Measurements from ENCODE around the gene NT5E. TPM values are rescaled to one million over a fixed set of nuclear protein-coding genes. Genes with fewer than 3 reads are reported as not detected.
A peak's percentile ranks its signal among the peaks of the same experiment; 100 is the strongest.
"Not testable (repeated sequence)": the region's sequence is repeated elsewhere in the genome, so short reads cannot be mapped to it uniquely, and the experiment has no call there.

Gene NT5E
- total RNA-seq, 2 experiments from 2014 or later, result 6.1 to 7.2 TPM

- POLR2A ChIA-PET, result no interaction called here
- H3K9me3 Mint-ChIP-seq, result no peaks in the 10 kb centered on the region
- H3K4me1 Mint-ChIP-seq, result peaks cover 10% of the 10 kb centered on the region
- no peak overlapping the region for H3K27ac Mint-ChIP-seq
- H3K27me3 Mint-ChIP-seq, result no peaks in the 10 kb centered on the region
- CTCF ChIA-PET, result interaction anchor here (1.0 to 1.3 kb wide), 3 partner anchors 19 to 130 kb away, joined by 3 to 7 read pairs (median 7); no protein-coding TSS in a partner anchor
- no peak overlapping the region for H3K4me3 Mint-ChIP-seq
- no peaks in the 10 kb centered on the region for H3K36me3 Mint-ChIP-seq (ENCODE audit: low read depth)
- DNase-seq, result no peak
Measured at GRCh38 chr6:85484948-85485347, 35.1 kb downstream of the NT5E start.

GRCh38 chr6:85490516-85491248 lies 40.8 kb downstream of the NT5E start:
- Mint-ChIP-seq H3K27ac (no peak overlapping the region), H3K36me3 (ENCODE audit: low read depth) (no peaks in the 10 kb centered on the region), H3K9me3 (no peaks in the 10 kb centered on the region), H3K4me3 (no peak overlapping the region), H3K4me1 (no peaks in the 10 kb centered on the region), H3K27me3 (no peaks in the 10 kb centered on the region)
- no peak for DNase-seq
- CTCF ChIA-PET, result interaction anchor here (0.6 kb wide), 1 partner anchor 21 kb away, joined by 3 read pairs; no protein-coding TSS in a partner anchor
- POLR2A ChIA-PET, result no interaction called here

- Mint-ChIP-seq H3K27ac (no peak overlapping the region), H3K36me3 (ENCODE audit: low read depth) (peaks cover 9% of the 10 kb centered on the region), H3K9me3 (peaks cover 16% of the 10 kb centered on the region), H3K27me3 (no peaks in the 10 kb centered on the region), H3K4me3 (no peak overlapping the region), H3K4me1 (no peaks in the 10 kb centered on the region)
- ChIA-PET POLR2A (no interaction called here), CTCF (interaction anchor here (4.2 kb wide), 1 partner anchor 10 kb away, joined by 26 read pairs; no protein-coding TSS in a partner anchor)
- DNase-seq, result no peak
Measured at GRCh38 chr6:85493389-85493788, 43.5 kb downstream of the NT5E start.

GRCh38 chr6:85494547-85495536 lies 45.0 kb downstream of the NT5E start:
- POLR2A ChIA-PET, result no interaction called here
- Mint-ChIP-seq H3K4me1 (peaks cover 5% of the 10 kb centered on the region), H3K9me3 (peaks cover 20% of the 10 kb centered on the region), H3K27me3 (no peaks in the 10 kb centered on the region), H3K36me3 (ENCODE audit: low read depth) (peaks cover 9% of the 10 kb centered on the region), H3K27ac (no peak overlapping the region), H3K4me3 (no peak overlapping the region)
- DNase-seq, result no peak
- CTCF ChIA-PET, result interaction anchor here (0.6 to 4.2 kb wide), 6 partner anchors 11 to 161 kb away, joined by 3 to 26 read pairs (median 4); no protein-coding TSS in a partner anchor

GRCh38 chr6:85496009-85496579 lies 46.2 kb downstream of the NT5E start:
- no peak for DNase-seq
- peaks cover 20% of the 10 kb centered on the region for H3K9me3 Mint-ChIP-seq
- H3K27ac Mint-ChIP-seq, result no peak overlapping the region
- H3K4me3 Mint-ChIP-seq, result no peak overlapping the region
- CTCF ChIA-PET, result interaction anchor here (1.1 to 1.2 kb wide), 2 partner anchors 13 to 31 kb away, joined by 3 to 5 read pairs; no protein-coding TSS in a partner anchor
- H3K27me3 Mint-ChIP-seq, result no peaks in the 10 kb centered on the region
- H3K36me3 Mint-ChIP-seq (ENCODE audit: low read depth), result peaks cover 9% of the 10 kb centered on the region
- POLR2A ChIA-PET, result no interaction called here
- H3K4me1 Mint-ChIP-seq, result peaks cover 5% of the 10 kb centered on the region

- ChIA-PET CTCF (interaction anchor here (1.1 to 1.2 kb wide), 2 partner anchors 14 to 30 kb away, joined by 3 to 5 read pairs; no protein-coding TSS in a partner anchor), POLR2A (no interaction called here)
- Mint-ChIP-seq H3K27ac (no peak overlapping the region), H3K4me3 (no peak overlapping the region), H3K36me3 (ENCODE audit: low read depth) (peaks cover 11% of the 10 kb centered on the region), H3K4me1 (peaks cover 5% of the 10 kb centered on the region), H3K9me3 (peaks cover 20% of the 10 kb centered on the region), H3K27me3 (no peaks in the 10 kb centered on the region)
- no peak for DNase-seq
Measured at GRCh38 chr6:85496856-85497255, 47.0 kb downstream of the NT5E start.

- Mint-ChIP-seq H3K27me3 (no peaks in the 10 kb centered on the region), H3K36me3 (ENCODE audit: low read depth) (peaks cover 13% of the 10 kb centered on the region), H3K4me3 (no peak overlapping the region), H3K9me3 (peaks cover 20% of the 10 kb centered on the region), H3K4me1 (peaks cover 5% of the 10 kb centered on the region), H3K27ac (no peak overlapping the region)
- POLR2A ChIA-PET, result no interaction called here
- DNase-seq, result no peak
- CTCF ChIA-PET, result interaction anchor here (0.5 kb wide), 1 partner anchor 195 kb away, joined by 3 read pairs; no protein-coding TSS in a partner anchor
Measured at GRCh38 chr6:85498596-85499258, 48.8 kb downstream of the NT5E start.

GRCh38 chr6:85506441-85507093 lies 56.7 kb downstream of the NT5E start:
- DNase-seq, result no peak
- ChIA-PET POLR2A (no interaction called here), CTCF (interaction anchor here (0.8 to 1.2 kb wide), 3 partner anchors 12 to 24 kb away, joined by 3 to 4 read pairs (median 4); no protein-coding TSS in a partner anchor)
- H3K36me3 Mint-ChIP-seq (ENCODE audit: low read depth), result peaks cover 24% of the 10 kb centered on the region
- H3K27me3 Mint-ChIP-seq, result no peaks in the 10 kb centered on the region
- peaks cover 4% of the 10 kb centered on the region for H3K4me1 Mint-ChIP-seq
- H3K9me3 Mint-ChIP-seq, result no peaks in the 10 kb centered on the region
- peak overlapping the region; percentile 66 for H3K27ac Mint-ChIP-seq
- no peak overlapping the region for H3K4me3 Mint-ChIP-seq

- no peaks in the 10 kb centered on the region for H3K9me3 Mint-ChIP-seq
- H3K27me3 Mint-ChIP-seq, result no peaks in the 10 kb centered on the region
- peaks cover 32% of the 10 kb centered on the region for H3K36me3 Mint-ChIP-seq (ENCODE audit: low read depth)
- H3K27ac Mint-ChIP-seq, result no peak overlapping the region
- ChIA-PET CTCF (interaction anchor here (0.7 kb wide), 1 partner anchor 77 kb away, joined by 3 read pairs; no protein-coding TSS in a partner anchor), POLR2A (no interaction called here)
- no peak for DNase-seq
- H3K4me1 Mint-ChIP-seq, result no peaks in the 10 kb centered on the region
- no peak overlapping the region for H3K4me3 Mint-ChIP-seq
Measured at GRCh38 chr6:85516168-85516567, 66.3 kb downstream of the NT5E start.

GRCh38 chr6:85524281-85524680 lies 74.4 kb downstream of the NT5E start:
- DNase-seq, H3K27me3 Mint-ChIP-seq, H3K27ac Mint-ChIP-seq, H3K4me1 Mint-ChIP-seq, H3K9me3 Mint-ChIP-seq, H3K4me3 Mint-ChIP-seq, CTCF ChIA-PET, POLR2A ChIA-PET: not testable (repeated sequence)
- H3K36me3 Mint-ChIP-seq (ENCODE audit: low read depth), result peaks cover 17% of the 10 kb centered on the region

GRCh38 chr6:85537055-85537494 lies 87.2 kb downstream of the NT5E start:
- H3K4me3 Mint-ChIP-seq, result no peak overlapping the region
- ChIA-PET POLR2A (no interaction called here), CTCF (interaction anchor here (1.1 kb wide), 1 partner anchor 33 kb away, joined by 3 read pairs; no protein-coding TSS in a partner anchor)
- H3K4me1 Mint-ChIP-seq, result no peaks in the 10 kb centered on the region
- DNase-seq, result no peak
- no peaks in the 10 kb centered on the region for H3K27me3 Mint-ChIP-seq
- peaks cover 4% of the 10 kb centered on the region for H3K36me3 Mint-ChIP-seq (ENCODE audit: low read depth)
- H3K27ac Mint-ChIP-seq, result no peak overlapping the region
- H3K9me3 Mint-ChIP-seq, result no peaks in the 10 kb centered on the region

GRCh38 chr6:85544776-85545175 lies 94.9 kb downstream of the NT5E start:
- POLR2A ChIA-PET, result no interaction called here
- Mint-ChIP-seq H3K4me3 (no peak overlapping the region), H3K27me3 (no peaks in the 10 kb centered on the region), H3K4me1 (no peaks in the 10 kb centered on the region), H3K27ac (no peak overlapping the region), H3K9me3 (peaks cover 2% of the 10 kb centered on the region), H3K36me3 (ENCODE audit: low read depth) (peaks cover 15% of the 10 kb centered on the region)
- CTCF ChIA-PET, result no interaction called here
- DNase-seq, result no peak

All from activated CD4-positive, alpha-beta T cell treated with anti-CD3 and anti-CD28 coated beads, Interleukin-2, amount 10 ng/mL, durations not matched to agents 7 days and 5 days (primary cell).